Stimulated activated CD8-positive, alpha-beta memory T cell treated with anti-CD3 and anti-CD28 coated beads, Interleukin-7, amount 100 ng/mL, for 48 hours (primary cell): ENCODE results near the gene LMOD3.

ENCODE experiments used
- DNase-seq, 2 donors: peaks; one replicate each; pipeline ENCODE4 v3.0.0-alpha.2; 2020; ENCODE audit warnings: low read depth in 1 of 2; ENCODE audit errors: extremely low read depth in 1 of 2

The LMOD3 gene

GRCh38 chr3:69065318-69065964, 57.0 kb downstream of the LMOD3 start:
- DNase-seq, result no peak

- DNase-seq, result no peak
These were observed 58.8 kb downstream of the LMOD3 start for GRCh38 chr3:69063636-69064035.

GRCh38 chr3:69059688-69060087, 62.7 kb downstream of the LMOD3 start:
- DNase-seq, result no peak

- no peak for DNase-seq
These were observed 63.5 kb downstream of the LMOD3 start for GRCh38 chr3:69058947-69059224.

- DNase-seq, result no peak
These were observed 64.0 kb downstream of the LMOD3 start for GRCh38 chr3:69058180-69058946.
